ENCODE results near the gene FRMPD1. TPM values are rescaled to one million over a fixed set of nuclear protein-coding genes. Genes with fewer than 3 reads are reported as not detected.

The FRMPD1 gene
- total RNA-seq, 4 donors from 2014 or later: 0.34 to 0.50 (median 0.45) TPM; not detected in 1

DNA sequence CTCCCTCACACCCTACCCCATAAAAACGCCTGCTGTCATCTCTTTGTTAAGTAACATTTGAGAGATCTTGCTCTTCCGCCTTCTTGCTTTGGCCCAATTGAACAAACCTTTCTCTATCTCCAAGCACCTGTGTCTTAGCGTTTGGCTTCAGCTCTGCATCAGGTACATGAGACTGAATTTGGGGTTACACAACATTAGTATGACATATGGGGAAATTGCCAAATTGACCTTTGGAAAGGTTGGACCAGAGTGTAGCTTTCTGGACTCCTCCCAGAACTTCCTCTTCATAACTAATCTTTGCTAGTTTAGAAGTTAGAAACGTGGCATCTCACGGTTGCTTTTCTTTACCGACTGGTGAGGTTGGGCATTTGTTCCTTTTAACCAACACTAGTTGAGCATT lies 137.6 kb downstream of the FRMPD1 start:
- DNase-seq (ENCODE audit: extremely low spot score): no peak
- Histone ChIP-seq H3K27me3 (peaks cover 0 to 9% (median 5%) of the 10 kb centered on the region in 4 donors), H3K4me1 (peaks cover 9 to 20% (median 18%) of the 10 kb centered on the region in 4 donors), H3K36me3 (peaks cover 0 to 11% (median 3%) of the 10 kb centered on the region in 4 donors), H3K4me3 (no peak overlapping the region), H3K9me3 (no peaks in the 10 kb centered on the region), H3K27ac (replicated peaks in 1 of 4) (no peak overlapping the region)
- 79% methylated on average over 6 of the region's 6 CpGs for WGBS
- intact Hi-C loops (cut with DNase I): loop anchor here (10.0 kb wide), 1 partner anchor 304 kb away; the partner anchor contains the start of gene POLR1E
- TF ChIP-seq POLR2A (IDR thresholded peaks at IDR 0.05; ENCODE audit: low read depth) (no peak), POLR2AphosphoS5 (IDR thresholded peaks at IDR 0.05) (no peak), EP300 (IDR thresholded peaks at IDR 0.05) (no peak)
- TF ChIP-seq, protein P1, sequence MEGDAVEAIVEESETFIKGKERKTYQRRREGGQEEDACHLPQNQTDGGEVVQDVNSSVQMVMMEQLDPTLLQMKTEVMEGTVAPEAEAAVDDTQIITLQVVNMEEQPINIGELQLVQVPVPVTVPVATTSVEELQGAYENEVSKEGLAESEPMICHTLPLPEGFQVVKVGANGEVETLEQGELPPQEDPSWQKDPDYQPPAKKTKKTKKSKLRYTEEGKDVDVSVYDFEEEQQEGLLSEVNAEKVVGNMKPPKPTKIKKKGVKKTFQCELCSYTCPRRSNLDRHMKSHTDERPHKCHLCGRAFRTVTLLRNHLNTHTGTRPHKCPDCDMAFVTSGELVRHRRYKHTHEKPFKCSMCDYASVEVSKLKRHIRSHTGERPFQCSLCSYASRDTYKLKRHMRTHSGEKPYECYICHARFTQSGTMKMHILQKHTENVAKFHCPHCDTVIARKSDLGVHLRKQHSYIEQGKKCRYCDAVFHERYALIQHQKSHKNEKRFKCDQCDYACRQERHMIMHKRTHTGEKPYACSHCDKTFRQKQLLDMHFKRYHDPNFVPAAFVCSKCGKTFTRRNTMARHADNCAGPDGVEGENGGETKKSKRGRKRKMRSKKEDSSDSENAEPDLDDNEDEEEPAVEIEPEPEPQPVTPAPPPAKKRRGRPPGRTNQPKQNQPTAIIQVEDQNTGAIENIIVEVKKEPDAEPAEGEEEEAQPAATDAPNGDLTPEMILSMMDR (IDR thresholded peaks at IDR 0.05): no peak

DNA sequence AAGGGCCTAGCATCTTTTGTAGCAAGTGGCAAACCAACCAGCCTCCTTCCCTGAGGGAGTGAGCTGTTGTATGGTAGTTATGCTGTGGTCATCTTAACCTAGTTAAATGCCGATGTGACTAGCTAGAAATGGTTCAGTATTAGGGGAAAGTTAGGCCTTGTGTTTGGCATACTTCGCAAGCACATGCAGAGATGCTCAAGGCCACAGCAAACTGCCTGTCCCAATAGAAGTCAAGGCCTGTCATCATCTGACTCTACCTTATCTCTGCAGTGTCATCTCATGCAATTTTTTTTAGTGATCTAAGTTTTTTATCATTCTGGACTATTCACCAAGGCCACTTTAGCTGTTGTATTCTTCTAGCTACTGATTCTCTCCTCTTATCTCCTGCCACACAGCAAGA lies 139.3 kb downstream of the FRMPD1 start:
- H3K36me3 ChIP-seq: peaks cover 0 to 7% (median 0%) of the 10 kb centered on the region in 4 donors
- no peak overlapping the region for H3K27ac ChIP-seq (replicated peaks in 1 of 4)
- no peaks in the 10 kb centered on the region for H3K9me3 ChIP-seq
- intact Hi-C loops (cut with DNase I): no loop called here
- WGBS: 89% methylated on average over 2 of the region's 2 CpGs
- DNase-seq (ENCODE audit: extremely low spot score): no peak
- H3K4me3 ChIP-seq: no peak overlapping the region
- TF ChIP-seq, protein P1 (IDR thresholded peaks at IDR 0.05): no peak
- TF ChIP-seq POLR2AphosphoS5 (IDR thresholded peaks at IDR 0.05) (no peak), EP300 (IDR thresholded peaks at IDR 0.05) (no peak), POLR2A (IDR thresholded peaks at IDR 0.05; ENCODE audit: low read depth) (no peak)
- H3K4me1 ChIP-seq: peaks cover 0 to 8% (median 7%) of the 10 kb centered on the region in 4 donors
- peaks cover 0 to 9% (median 5%) of the 10 kb centered on the region in 4 donors for H3K27me3 ChIP-seq

DNA sequence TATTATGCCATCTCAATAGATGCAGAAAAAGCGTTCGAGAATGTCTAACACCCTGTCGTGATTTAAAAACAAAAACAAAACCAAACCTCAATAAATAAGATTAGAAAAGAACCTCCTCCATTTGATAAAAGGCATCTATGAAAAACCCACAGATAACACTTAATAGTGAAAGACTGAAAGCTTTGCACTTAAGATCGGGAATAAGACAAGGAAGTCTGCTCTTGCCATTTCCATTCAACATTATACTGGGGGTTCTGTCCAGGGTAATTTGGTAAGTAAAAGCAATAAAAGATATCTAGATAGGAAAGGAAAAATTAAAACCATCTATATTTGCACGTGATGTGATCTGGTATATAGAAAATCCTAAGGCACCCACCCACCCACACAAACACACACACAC lies 141.4 kb downstream of the FRMPD1 start:
- H3K27ac ChIP-seq (replicated peaks in 1 of 4): no peak overlapping the region
- no peaks in the 10 kb centered on the region for H3K9me3 ChIP-seq
- H3K4me1 ChIP-seq: no peaks in the 10 kb centered on the region
- 84% methylated on average over 5 of the region's 5 CpGs for WGBS
- H3K27me3 ChIP-seq: peaks cover 0 to 3% (median 2%) of the 10 kb centered on the region in 4 donors
- TF ChIP-seq, protein P1 (IDR thresholded peaks at IDR 0.05): no peak
- TF ChIP-seq POLR2AphosphoS5 (IDR thresholded peaks at IDR 0.05) (no peak), POLR2A (IDR thresholded peaks at IDR 0.05; ENCODE audit: low read depth) (no peak), EP300 (IDR thresholded peaks at IDR 0.05) (no peak)
- no peak for DNase-seq (ENCODE audit: extremely low spot score)
- H3K36me3 ChIP-seq: peaks cover 0 to 10% (median 0%) of the 10 kb centered on the region in 4 donors
- intact Hi-C loops (cut with DNase I): no loop called here
- H3K4me3 ChIP-seq: no peak overlapping the region

DNA sequence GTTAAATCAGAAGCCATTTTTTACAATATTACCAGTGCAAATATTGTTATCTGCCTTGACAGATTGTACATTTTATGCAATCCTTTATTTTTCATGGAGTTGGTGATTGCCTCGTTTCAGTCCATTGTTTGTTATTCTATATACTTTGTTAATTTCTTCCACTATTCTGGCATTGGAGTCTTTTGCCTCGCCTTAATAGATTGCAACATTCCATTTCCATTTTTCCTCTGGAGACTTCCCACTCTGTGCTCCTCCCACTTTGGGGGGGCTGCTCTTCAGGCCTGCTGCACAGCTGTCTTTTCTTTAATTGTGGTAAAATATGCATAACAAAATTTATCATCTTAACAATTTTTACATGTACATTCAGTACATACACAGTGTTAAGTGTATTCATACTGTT lies 145.5 kb downstream of the FRMPD1 start:
- Histone ChIP-seq H3K36me3 (peaks cover 0 to 3% (median 0%) of the 10 kb centered on the region in 4 donors), H3K27ac (replicated peaks in 1 of 4) (no peak overlapping the region), H3K9me3 (no peaks in the 10 kb centered on the region), H3K4me1 (peaks cover 6 to 14% (median 9%) of the 10 kb centered on the region in 4 donors), H3K4me3 (no peak overlapping the region), H3K27me3 (no peaks in the 10 kb centered on the region)
- TF ChIP-seq POLR2A (IDR thresholded peaks at IDR 0.05; ENCODE audit: low read depth) (no peak), EP300 (IDR thresholded peaks at IDR 0.05) (no peak), POLR2AphosphoS5 (IDR thresholded peaks at IDR 0.05) (no peak)
- TF ChIP-seq, protein P1 (IDR thresholded peaks at IDR 0.05): no peak
- WGBS: 64% methylated on average over 2 of the region's 2 CpGs
- intact Hi-C loops (cut with DNase I): no loop called here
- DNase-seq (ENCODE audit: extremely low spot score): no peak

Other genes with a start within 250 kb of the FRMPD1 start
- gene GRHPR, start 228.3 kb upstream of the FRMPD1 start, total RNA-seq: 100 to 1,000 TPM; 135 to 143 (median 138) TPM
- gene ZBTB5, start 185.5 kb upstream of the FRMPD1 start, total RNA-seq: 10 to 100 TPM in 3 of 4 donors, 1 to 10 TPM in 1; 9.6 to 20.4 (median 12.6) TPM
- 10 to 100 TPM; 17.4 to 36.8 (median 24.5) TPM for gene POLR1E, start 165.0 kb upstream of the FRMPD1 start, total RNA-seq
- 10 to 100 TPM in 1 of 4 donors, 1 to 10 TPM in 3; 5.5 to 11.2 (median 9.0) TPM for gene FBXO10, start 74.6 kb upstream of the FRMPD1 start, total RNA-seq
- 10 to 100 TPM; 55.7 to 84.3 (median 62.5) TPM for gene TOMM5, start 58.4 kb upstream of the FRMPD1 start, total RNA-seq
- 10 to 100 TPM in 1 of 4 donors, 1 to 10 TPM in 3; 5.5 to 11.2 (median 6.8) TPM for gene TRMT10B, start 102.9 kb downstream of the FRMPD1 start, total RNA-seq
- gene EXOSC3, start 134.1 kb downstream of the FRMPD1 start, total RNA-seq: 10 to 100 TPM; 32.0 to 52.0 (median 43.0) TPM
- 10 to 100 TPM; 19.4 to 40.6 (median 36.6) TPM for gene DCAF10, start 149.8 kb downstream of the FRMPD1 start, total RNA-seq